ENCODE measurements around the gene TMEM116.
"Not testable (repeated sequence)": the region's sequence is repeated elsewhere in the genome, so short reads cannot be mapped to it uniquely, and the experiment has no call there.

The TMEM116 gene

DNA sequence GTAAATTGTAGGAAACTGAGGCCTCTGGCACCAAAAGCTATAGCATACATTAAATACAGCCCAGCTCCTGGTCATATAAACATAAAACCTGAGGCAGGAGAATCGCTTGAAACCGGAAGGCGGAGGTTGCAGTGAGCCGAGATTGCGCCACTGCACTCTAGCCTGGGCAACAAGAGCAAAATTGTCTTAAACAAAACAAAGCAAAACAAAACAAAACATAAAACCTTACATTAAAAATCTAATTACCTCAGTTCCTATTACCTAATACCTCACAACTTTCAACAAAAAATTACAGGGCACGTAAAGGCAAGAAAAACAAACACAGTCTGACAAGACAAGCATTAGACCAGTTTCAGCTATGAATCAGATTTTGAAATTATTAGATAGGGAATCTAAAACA, 36.7 kb downstream of the TMEM116 start:
- DNase-seq (ENCODE audit: low spot score), result no peak

- no peak for DNase-seq (ENCODE audit: low spot score)
Observed at GRCh38 chr12:111975161-111975931, 37.6 kb downstream of the TMEM116 start.

- no peak for DNase-seq (ENCODE audit: low spot score)
Observed at GRCh38 chr12:111971800-111972199, 41.2 kb downstream of the TMEM116 start.

DNA sequence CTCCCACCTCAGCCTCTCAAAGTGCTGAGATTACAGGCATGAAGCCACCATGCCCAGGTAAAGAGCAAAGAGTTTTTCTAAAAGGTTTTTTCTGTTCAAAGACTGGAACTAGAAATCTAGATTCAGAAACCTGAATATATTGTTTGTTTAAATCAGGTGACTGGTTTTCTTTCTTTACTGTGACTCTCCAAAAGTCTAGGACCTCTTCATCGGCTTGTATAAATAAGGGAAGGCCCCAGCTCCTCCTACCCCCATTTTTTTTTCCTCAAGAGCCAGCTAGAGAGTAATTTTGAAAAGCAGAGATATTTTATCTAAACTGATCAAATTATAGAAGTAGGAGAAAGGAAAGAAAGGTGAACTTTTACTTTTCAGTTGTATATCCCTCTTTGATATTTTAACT, 48.0 kb downstream of the TMEM116 start:
- DNase-seq (ENCODE audit: low spot score), result no peak

DNA sequence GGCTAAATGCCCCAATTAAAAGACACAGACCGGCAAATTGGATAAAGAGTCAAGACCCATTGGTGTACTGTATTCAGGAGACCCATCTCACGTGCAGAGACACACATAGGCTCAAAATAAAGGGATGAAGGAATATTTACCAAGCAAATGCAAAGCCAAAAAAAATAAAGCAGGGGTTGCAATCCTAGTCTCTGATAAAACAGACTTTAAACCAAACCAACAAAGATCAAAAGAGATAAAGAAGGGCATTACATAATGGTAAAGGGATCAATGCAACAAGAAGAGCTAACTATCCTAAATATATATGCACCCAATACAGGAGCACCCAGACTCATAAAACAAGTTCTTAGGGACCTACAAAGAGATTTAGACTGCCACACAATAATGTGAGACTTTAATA, 53.4 kb downstream of the TMEM116 start:
- DNase-seq (ENCODE audit: low spot score), result not testable (repeated sequence)

GRCh38 chr12:111957224-111957623, 55.7 kb downstream of the TMEM116 start:
- DNase-seq (ENCODE audit: low spot score), result not testable (repeated sequence)

GRCh38 chr12:111954969-111955368, 58.0 kb downstream of the TMEM116 start:
- DNase-seq (ENCODE audit: low spot score), result no peak

GRCh38 chr12:111953455-111953854, 59.5 kb downstream of the TMEM116 start:
- DNase-seq (ENCODE audit: low spot score), result no peak

DNA sequence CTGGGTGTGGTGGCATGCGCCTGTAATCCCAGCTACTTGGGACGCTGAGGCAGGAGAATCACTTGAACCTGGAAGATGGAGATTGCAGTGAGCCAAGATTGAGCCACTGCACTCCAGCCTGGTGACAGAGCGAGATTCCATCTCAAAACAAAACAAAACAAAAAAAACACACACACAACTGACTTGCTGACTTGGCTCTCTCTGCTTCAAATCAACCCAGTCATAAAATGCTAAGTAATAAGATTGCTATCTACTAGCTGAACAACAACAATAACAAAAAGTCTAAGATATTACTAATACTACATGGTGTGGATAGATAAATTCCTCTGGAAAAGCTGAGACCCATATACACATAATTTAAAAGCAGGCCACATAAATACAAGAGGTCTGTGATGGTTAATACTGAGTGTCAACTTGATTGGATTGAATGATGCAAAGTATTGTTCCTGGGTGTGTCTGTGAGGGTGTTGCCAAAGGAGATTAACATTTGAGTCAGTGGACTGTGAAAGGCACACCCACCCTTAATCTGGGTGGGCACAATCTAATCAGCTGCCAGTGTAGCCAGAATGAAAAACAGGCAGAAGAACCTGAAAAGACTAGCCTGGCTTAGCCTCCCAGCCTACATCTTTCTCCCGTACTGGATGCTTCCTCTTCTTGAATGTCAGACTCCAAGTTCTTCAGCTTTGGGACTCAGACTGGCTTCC, 60.7 kb downstream of the TMEM116 start:
- not testable (repeated sequence) for DNase-seq (ENCODE audit: low spot score)

GRCh38 chr12:111950961-111951676, 61.8 kb downstream of the TMEM116 start:
- DNase-seq (ENCODE audit: low spot score), result not testable (repeated sequence)

DNA sequence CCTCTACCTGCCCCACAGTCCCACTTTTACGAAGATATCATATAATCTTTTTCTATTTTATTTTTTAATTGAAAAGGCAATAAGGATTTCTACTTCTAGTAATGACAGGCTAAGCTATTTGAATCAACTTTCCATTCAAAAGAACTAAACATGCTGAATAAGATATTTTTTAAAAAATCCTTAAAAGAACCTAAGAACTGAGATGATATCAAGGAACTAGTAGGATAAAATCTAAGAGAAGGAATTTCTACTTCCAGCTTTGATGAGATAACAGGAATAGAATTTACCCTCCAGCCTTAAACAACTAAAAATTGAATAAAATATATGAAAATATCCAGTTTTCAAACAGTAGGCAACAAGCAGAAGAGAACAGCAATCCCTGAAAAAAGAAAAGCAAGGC, 69.0 kb downstream of the TMEM116 start:
- no peak for DNase-seq (ENCODE audit: low spot score)

GRCh38 chr12:111942557-111942956, 70.4 kb downstream of the TMEM116 start:
- no peak for DNase-seq (ENCODE audit: low spot score)

GRCh38 chr12:111937429-111937828, 75.5 kb downstream of the TMEM116 start:
- DNase-seq (ENCODE audit: low spot score), result no peak

- no peak for DNase-seq (ENCODE audit: low spot score)
Observed at GRCh38 chr12:111936869-111937268, 76.1 kb downstream of the TMEM116 start.

DNA sequence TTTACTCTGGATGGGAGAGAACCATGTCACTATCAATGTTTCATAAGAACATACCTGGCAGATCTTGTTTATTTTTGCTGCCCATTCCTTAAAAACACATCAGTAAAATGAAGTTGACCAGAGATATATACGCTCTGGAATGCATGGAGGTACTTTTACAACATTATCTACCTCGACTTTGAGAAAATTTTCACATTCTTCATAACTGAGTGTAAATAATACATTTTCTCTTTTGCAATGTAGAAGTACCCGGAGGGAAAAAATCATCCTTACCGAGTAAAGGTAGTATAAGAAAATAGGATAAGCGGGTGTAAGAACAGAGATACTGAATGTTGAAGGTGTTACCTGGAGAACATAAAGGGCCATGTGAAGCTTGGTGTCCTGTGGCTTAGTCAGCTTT, 80.7 kb downstream of the TMEM116 start:
- no peak for DNase-seq (ENCODE audit: low spot score)

GRCh38 chr12:111927346-111927745, 85.6 kb downstream of the TMEM116 start:
- DNase-seq (ENCODE audit: low spot score), result no peak

- no peak for DNase-seq (ENCODE audit: low spot score)
Observed at GRCh38 chr12:111926631-111927030, 86.3 kb downstream of the TMEM116 start.

DNA sequence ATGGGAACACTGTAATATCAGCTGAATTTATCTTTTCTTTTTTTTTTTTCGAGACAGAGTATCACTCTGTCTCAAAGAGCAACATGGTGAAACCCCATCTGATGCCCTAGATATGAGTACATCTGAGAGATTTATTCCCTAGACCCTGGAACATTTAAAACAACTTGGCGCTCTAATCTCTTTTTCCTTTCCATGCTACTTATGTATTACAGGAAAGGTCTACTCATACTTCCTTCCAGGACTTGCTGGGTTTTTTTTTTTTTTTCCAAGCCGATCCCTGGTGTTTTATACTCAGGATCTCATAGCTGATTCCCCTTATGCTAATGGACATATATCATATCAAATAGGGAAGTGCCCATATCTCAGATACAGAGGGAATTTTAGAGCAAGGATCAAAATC, 87.8 kb downstream of the TMEM116 start:
- DNase-seq (ENCODE audit: low spot score), result no peak

- DNase-seq (ENCODE audit: low spot score), result no peak
Observed at GRCh38 chr12:111907740-111908139, 105.2 kb downstream of the TMEM116 start.

GRCh38 chr12:111905502-111905901, 107.5 kb downstream of the TMEM116 start:
- no peak for DNase-seq (ENCODE audit: low spot score)

GRCh38 chr12:111904446-111904975, 108.5 kb downstream of the TMEM116 start:
- DNase-seq (ENCODE audit: low spot score), result no peak

DNA sequence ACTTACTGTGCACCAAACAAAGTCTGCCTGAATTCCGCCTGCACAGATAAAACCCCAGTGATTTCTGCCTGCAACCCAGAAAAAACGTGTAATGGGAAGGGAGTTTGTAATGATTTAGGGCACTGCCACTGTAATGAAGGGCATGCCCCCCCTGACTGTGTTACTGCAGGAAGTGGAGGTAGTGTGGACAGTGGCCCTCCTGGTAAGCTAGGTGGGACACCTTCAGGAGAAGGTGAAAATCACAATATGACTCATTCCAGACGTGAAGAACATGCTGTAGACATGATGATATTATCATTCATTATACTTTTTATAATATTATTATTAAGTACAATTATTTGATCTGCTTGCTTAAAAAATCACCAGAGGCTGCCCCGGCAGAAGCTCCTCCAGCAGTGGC, 111.8 kb downstream of the TMEM116 start:
- no peak for DNase-seq (ENCODE audit: low spot score)

GRCh38 chr12:111894556-111894955, 118.4 kb downstream of the TMEM116 start:
- DNase-seq (ENCODE audit: low spot score), result no peak
